Measurements from ENCODE around the gene SHROOM3. TPM values are rescaled to one million over a fixed set of nuclear protein-coding genes. Genes with fewer than 3 reads are reported as not detected.

SHROOM3 gene
- total and polyA plus RNA-seq, 4 donors, result 4.7 to 25.8 (median 8.7) TPM

DNA sequence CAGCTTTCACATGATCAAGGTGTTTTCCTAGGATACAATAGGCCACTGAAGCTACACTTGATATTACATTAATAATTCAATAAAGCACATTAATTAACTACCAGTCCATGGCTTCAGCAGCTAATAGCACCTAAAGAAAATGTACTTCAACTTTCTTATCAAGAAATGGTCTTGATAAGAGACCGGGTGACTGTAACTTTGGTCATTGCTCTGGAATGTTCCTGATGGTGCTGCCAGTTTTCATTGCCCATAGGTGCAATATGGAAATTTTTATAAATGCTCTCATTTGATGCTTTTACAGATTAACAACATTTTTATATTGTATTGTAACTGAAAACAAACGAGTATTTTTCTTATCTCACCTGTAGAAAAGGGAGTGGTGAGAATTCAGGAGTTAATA lies 165.4 kb downstream of the SHROOM3 start:
- Histone ChIP-seq H3K27ac (ENCODE audit: low read depth in 1 of 2, low read length in 2 of 2) (no peak overlapping the region), H3K36me3 (ENCODE audit: control insufficient read depth in 4 of 4, insufficient read depth in 3 of 4, low read depth in 1 of 4, low read length in 3 of 4) (peaks cover 0 to 2% (median 0%) of the 10 kb centered on the region in 4 donors), H3K9me3 (ENCODE audit: control insufficient read depth in 4 of 4, low read length in 3 of 4) (no peaks in the 10 kb centered on the region), H3K27me3 (ENCODE audit: control insufficient read depth in 4 of 4, insufficient read depth in 4 of 4, low read length in 3 of 4) (no peaks in the 10 kb centered on the region), H3K4me1 (ENCODE audit: control insufficient read depth in 4 of 4, insufficient read depth in 4 of 4, low read length in 3 of 4) (peaks cover 0 to 2% (median 0%) of the 10 kb centered on the region in 4 donors), H3K9ac (ENCODE audit: low read depth in 1 of 2, low read length in 2 of 2) (no peak overlapping the region), H3K4me3 (ENCODE audit: low read depth in 1 of 3, low read length in 3 of 3) (no peak overlapping the region)
- 52% methylated on average over 2 of the region's 2 CpGs for WGBS
- no peak for DNase-seq (ENCODE audit: low spot score)
- TF ChIP-seq FOXA1 (IDR thresholded peaks at IDR 0.05), result no peak
- no peak for TF ChIP-seq SP1 (IDR thresholded peaks at IDR 0.05)
- TF ChIP-seq HNF4A (conservative IDR thresholded peaks at IDR 0.05), result no peak
- no peak for TF ChIP-seq RXRA (IDR thresholded peaks at IDR 0.05)
- no peak for TF ChIP-seq EGR1 (IDR thresholded peaks at IDR 0.05; ENCODE audit: low read depth in 2 of 2)
- TF ChIP-seq, protein P1, sequence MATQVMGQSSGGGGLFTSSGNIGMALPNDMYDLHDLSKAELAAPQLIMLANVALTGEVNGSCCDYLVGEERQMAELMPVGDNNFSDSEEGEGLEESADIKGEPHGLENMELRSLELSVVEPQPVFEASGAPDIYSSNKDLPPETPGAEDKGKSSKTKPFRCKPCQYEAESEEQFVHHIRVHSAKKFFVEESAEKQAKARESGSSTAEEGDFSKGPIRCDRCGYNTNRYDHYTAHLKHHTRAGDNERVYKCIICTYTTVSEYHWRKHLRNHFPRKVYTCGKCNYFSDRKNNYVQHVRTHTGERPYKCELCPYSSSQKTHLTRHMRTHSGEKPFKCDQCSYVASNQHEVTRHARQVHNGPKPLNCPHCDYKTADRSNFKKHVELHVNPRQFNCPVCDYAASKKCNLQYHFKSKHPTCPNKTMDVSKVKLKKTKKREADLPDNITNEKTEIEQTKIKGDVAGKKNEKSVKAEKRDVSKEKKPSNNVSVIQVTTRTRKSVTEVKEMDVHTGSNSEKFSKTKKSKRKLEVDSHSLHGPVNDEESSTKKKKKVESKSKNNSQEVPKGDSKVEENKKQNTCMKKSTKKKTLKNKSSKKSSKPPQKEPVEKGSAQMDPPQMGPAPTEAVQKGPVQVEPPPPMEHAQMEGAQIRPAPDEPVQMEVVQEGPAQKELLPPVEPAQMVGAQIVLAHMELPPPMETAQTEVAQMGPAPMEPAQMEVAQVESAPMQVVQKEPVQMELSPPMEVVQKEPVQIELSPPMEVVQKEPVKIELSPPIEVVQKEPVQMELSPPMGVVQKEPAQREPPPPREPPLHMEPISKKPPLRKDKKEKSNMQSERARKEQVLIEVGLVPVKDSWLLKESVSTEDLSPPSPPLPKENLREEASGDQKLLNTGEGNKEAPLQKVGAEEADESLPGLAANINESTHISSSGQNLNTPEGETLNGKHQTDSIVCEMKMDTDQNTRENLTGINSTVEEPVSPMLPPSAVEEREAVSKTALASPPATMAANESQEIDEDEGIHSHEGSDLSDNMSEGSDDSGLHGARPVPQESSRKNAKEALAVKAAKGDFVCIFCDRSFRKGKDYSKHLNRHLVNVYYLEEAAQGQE (IDR thresholded peaks at IDR 0.05), result no peak
- TF ChIP-seq JUND (IDR thresholded peaks at IDR 0.05), result no peak
- TF ChIP-seq TAF1 (conservative IDR thresholded peaks at IDR 0.05), result no peak
- no peak for TF ChIP-seq FOXA2 (IDR thresholded peaks at IDR 0.05)
- TF ChIP-seq, protein P2, sequence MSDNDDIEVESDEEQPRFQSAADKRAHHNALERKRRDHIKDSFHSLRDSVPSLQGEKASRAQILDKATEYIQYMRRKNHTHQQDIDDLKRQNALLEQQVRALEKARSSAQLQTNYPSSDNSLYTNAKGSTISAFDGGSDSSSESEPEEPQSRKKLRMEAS (IDR thresholded peaks at IDR 0.05), result no peak
- TF ChIP-seq, protein P3, sequence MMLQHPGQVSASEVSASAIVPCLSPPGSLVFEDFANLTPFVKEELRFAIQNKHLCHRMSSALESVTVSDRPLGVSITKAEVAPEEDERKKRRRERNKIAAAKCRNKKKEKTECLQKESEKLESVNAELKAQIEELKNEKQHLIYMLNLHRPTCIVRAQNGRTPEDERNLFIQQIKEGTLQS (IDR thresholded peaks at IDR 0.05), result no peak
- TF ChIP-seq, protein P4, sequence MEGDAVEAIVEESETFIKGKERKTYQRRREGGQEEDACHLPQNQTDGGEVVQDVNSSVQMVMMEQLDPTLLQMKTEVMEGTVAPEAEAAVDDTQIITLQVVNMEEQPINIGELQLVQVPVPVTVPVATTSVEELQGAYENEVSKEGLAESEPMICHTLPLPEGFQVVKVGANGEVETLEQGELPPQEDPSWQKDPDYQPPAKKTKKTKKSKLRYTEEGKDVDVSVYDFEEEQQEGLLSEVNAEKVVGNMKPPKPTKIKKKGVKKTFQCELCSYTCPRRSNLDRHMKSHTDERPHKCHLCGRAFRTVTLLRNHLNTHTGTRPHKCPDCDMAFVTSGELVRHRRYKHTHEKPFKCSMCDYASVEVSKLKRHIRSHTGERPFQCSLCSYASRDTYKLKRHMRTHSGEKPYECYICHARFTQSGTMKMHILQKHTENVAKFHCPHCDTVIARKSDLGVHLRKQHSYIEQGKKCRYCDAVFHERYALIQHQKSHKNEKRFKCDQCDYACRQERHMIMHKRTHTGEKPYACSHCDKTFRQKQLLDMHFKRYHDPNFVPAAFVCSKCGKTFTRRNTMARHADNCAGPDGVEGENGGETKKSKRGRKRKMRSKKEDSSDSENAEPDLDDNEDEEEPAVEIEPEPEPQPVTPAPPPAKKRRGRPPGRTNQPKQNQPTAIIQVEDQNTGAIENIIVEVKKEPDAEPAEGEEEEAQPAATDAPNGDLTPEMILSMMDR (IDR thresholded peaks at IDR 0.05; ENCODE audit: low read depth, low read length, missing input control), result no peak
- no peak for TF ChIP-seq RAD21 (IDR thresholded peaks at IDR 0.05)
- TF ChIP-seq HNF4G (IDR thresholded peaks at IDR 0.05), result no peak
- TF ChIP-seq GABPA (IDR thresholded peaks at IDR 0.05 in 1 of 2, conservative IDR thresholded peaks at IDR 0.05 in 1 of 2), result no peak
- no peak for TF ChIP-seq NR2F2 (IDR thresholded peaks at IDR 0.05)
- TF ChIP-seq, protein P5, sequence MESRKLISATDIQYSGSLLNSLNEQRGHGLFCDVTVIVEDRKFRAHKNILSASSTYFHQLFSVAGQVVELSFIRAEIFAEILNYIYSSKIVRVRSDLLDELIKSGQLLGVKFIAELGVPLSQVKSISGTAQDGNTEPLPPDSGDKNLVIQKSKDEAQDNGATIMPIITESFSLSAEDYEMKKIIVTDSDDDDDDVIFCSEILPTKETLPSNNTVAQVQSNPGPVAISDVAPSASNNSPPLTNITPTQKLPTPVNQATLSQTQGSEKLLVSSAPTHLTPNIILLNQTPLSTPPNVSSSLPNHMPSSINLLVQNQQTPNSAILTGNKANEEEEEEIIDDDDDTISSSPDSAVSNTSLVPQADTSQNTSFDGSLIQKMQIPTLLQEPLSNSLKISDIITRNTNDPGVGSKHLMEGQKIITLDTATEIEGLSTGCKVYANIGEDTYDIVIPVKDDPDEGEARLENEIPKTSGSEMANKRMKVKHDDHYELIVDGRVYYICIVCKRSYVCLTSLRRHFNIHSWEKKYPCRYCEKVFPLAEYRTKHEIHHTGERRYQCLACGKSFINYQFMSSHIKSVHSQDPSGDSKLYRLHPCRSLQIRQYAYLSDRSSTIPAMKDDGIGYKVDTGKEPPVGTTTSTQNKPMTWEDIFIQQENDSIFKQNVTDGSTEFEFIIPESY (IDR thresholded peaks at IDR 0.05), result no peak
- TF ChIP-seq YY1 (IDR thresholded peaks at IDR 0.05), result no peak

All from liver (tissue), 9 donors.